ENCODE results near the gene SPATC1L.

SPATC1L gene

DNA sequence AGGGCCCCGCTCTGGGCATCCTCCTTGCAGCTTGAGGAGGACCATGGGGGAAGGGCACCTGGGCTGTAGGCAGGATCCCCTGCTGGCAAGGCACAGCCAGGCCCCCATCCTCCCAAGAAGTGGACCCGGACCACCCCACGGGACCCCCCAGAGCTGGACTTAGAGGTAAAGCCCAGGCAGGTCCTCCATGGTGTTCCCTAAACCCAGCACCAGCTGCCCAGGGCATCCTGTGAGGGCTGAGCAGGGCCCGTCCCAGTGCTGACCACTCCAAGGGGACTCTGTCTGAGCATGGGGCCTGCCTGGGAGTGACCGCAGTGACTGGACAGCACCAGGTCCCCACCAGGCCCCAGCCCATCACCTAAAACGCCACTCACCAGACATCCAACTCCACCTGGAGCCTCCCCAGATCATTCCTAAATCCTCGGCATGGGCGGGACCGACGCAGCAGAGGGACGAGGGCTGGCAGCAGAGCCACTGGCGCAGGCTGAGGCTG is 65.1 kb downstream of the SPATC1L start:
- DNase-seq (ENCODE audit: low spot score), result no peak

DNA sequence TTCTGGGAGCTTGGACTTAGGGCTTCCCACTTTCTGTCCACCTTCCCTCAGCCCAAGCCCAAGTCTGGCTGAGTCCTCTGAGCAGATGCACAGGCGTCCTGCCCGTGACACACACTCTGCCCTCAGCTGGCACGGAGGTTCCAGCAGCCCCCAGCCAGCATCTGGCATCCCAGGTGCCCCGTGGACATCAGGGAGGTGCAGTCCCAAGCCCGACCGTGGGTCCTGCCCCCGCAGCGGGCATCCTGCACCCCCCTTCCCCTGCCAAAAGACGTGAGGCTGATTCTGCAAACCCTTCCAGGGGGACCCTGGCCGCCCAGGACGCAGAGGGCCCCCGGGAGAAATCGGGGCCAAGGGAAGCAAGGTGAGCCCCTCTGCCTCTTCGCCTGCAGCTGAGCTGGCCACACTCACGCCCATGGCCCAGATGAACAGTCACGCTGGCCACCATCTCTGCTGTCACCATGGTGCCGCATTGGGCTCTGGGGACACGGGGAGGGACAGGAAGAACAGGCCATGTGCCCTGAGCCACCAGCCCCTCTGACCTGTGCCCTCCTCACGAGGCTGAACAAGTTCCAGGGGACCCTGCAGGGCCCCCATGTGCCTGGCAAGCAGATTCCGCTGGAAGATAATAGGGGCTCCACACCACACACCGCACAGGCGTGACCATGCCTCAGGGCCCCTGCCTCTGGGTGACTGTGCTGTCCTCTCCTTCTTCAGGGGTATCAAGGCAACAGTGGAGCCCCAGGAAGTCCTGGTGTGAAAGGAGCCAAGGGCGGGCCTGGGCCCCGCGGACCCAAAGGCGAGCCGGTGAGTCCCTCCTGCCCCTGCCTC is 65.7 kb downstream of the SPATC1L start:
- DNase-seq (ENCODE audit: low spot score), result no peak

DNA sequence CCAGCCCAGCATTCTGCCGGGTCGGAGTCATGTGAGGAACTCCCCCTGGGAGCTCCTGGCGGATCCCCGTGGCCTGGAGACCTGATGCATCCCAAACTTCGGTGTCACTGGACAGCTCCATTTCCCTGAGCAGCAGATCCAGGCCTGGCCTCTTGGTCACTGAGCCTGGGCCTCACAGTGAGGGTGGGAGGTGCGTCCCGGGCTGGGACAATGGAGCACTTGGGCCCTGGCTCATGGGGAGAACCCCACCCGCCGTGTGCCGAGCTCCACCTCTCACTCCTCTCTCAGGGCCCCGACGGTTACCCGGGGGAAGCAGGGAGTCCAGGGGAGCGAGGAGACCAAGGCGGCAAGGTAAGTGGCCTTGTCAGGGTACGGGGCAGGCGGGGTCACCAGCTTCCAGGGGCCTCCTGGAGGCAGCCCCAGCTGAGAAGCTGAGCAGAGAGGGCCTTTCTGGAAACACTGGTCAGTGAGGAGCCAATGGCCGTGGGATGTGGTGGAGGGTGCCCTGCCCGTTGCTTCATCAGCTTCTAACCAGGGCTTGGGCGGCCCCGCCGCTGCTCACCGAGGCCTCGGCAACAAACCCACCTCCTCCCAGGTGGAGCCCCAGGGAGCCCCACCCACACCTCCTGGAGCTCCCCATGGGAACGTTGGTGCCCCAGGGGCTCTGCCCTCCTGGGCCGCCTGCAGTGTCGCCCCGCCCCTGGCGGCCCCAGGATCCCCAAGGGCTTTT is 66.5 kb downstream of the SPATC1L start:
- no peak for DNase-seq (ENCODE audit: low spot score)

DNA sequence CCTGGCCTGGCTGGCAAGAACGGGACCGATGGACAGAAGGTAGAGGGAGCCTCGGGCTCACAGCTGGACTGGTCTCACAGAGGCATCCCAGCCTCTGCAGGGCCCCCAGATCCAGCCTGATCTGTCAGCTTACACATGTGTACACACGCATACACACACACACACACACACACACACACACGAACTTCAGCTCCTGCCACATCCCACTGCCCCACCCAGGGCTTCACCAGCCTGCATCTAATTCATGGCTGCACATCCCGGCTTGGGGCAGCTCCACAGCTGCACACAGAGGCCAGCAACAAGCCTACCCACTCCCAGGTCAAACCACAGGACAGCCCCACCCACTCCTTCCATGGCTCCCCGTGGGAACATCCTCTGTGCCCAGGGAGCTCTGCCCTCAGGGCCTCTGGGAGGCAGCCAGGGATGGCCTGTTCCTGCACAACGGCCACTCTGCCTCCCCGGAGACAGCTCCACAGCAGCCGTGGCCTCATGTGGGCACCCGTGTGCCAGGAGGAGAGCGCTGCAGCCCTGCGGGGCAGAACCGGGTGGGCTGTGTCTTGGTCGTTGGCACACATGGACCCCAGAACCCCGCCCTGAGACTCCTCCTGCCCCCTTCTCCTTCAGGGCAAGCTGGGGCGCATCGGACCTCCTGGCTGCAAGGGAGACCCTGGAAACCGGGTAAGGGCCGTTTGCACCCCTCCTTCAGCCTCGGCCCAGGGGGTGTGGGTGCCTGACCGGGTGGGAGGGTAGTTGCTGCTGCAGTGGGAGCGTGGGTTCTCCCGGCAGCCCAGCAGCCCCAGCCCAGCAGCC is 67.3 kb downstream of the SPATC1L start:
- no peak for DNase-seq (ENCODE audit: low spot score)

DNA sequence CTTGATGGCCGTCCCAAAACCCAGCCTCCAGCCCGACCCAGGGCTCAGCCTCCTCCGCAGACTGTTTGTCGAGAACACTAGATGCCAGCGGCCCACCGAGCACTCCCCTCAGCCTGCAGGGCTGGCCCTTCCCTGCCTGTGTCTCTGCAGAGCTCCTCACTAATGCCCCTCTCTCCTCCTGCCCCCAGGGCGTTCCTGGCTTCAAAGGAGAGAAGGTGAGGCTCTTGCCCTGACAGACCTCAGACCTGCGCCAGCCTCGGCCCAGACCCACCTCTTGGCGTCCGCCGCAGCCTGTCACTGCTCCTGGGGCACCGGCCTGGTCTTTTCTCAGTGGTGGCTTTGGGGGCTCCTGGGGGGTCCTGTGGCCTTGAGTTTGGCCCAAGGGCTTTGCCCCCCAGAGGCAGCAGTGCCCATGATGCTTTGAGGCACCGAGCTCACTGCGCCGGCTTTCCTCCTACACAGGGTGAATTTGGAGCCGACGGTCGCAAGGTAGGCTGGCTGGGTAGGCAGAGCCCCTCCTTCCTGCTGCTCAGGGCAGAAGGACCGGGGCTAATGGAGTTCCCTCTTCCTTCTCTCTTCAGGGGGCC is 68.0 kb downstream of the SPATC1L start:
- no peak for DNase-seq (ENCODE audit: low spot score)

DNA sequence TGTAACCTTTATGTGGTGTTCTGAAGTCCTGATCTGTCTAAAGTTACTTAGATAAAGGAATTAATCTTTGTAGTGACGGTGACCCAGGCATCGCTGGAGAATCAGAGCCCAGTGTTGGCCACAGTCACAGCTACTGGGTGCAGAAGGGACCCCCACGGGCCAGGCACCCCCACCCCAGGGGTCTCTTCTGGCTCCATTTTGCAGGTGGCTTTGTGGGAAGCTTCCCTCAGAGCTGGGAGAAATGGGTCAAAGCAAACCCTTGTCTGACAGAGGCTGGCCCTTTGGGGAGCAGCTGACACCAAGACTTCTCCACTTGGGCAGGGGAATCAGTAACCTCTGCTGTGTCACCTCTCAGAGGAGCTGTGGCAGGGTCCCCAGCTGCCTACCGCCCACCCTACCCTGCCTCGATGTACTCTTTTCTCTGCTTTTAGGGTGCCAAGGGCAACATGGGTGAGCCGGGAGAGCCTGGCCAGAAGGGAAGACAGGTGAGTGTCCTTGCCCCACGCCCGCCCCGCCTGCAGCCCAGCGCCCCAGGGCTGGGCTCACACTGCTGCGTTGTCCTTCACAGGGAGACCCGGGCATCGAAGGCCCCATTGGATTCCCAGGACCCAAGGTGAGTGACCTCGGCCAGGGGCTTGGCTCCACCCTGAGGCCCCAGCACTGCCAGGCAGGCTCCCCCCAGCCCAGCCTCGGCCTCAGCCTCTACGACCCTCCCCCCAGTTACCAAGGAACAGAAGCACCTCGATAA is 68.6 kb downstream of the SPATC1L start:
- DNase-seq (ENCODE audit: low spot score), result no peak

DNA sequence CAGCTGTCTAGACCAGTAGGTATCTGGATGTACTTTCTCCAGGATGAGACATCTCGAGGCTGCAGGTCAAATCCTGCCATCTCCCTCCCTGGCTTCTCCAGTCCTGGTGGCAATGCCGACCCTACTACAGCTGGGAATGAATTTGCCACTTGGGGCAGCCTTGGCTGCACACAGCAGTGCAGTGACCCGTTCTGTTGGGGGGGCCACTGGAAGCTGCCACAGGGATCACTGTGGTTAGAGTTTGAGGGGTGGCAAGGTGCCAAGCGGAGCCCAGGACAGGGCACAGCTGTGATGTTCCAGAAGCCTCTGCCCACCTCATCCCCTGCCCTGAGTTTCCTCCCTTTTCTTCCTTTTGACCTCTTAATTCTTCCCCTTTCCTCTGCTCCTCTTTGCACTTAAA is 69.3 kb downstream of the SPATC1L start:
- DNase-seq (ENCODE audit: low spot score), result no peak

DNA sequence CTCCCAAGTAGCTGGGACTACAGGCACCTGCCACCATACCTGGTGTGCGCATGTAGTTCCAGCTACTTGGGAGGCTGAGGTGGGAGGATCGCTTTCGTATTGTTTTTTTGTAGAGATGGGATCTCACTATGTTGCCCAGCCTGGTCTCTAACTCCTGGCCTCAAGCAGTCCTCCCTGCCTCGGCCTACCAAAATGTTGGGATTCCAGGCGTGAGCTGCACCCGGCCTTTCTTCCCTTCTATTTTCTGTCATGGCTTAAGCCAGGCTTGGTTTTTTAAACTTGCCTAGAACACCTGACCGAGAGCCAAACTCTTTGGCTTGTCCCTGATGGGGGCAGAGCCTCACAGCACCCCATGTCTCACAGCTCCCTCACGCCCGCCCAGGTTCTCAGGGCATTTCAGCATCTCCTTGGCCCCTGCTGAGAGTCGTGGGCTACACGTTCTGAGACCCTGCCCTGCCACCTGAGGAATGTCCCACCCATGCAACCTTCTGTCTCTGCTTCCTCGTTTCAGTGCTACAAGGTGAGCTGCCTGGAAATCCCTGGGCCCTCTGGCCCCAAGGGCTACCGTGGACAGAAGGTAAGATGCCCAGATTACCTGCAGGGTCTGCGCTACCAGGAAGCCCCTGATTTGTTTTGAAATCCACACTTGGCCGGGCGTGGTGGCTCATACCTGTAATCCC is 70.6 kb downstream of the SPATC1L start:
- DNase-seq (ENCODE audit: low spot score), result no peak

DNA sequence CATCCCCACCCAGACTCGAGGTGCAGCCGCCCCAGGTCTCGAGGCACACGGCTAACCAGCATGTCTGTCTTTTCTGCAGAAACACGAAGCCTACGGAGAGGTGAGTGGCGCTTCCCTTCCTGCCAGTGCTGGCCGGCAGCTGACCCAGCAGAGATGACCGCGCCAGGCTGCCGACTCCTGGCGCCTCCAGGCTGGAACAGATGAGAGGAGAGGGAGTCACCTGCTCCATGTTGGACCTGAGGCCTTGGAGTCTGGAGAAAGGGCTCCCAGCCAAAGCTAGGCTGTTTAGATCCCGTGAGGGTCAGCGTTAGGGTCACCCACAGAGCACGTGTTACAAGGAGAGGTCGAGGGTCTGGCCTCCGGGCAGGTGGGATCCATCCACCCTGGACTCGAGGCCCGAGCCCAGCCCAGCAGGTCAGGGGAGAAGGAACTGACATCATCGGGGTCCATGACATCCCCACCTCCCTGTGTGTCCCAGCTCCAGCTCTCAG is 71.5 kb downstream of the SPATC1L start:
- DNase-seq (ENCODE audit: low spot score), result no peak

DNA sequence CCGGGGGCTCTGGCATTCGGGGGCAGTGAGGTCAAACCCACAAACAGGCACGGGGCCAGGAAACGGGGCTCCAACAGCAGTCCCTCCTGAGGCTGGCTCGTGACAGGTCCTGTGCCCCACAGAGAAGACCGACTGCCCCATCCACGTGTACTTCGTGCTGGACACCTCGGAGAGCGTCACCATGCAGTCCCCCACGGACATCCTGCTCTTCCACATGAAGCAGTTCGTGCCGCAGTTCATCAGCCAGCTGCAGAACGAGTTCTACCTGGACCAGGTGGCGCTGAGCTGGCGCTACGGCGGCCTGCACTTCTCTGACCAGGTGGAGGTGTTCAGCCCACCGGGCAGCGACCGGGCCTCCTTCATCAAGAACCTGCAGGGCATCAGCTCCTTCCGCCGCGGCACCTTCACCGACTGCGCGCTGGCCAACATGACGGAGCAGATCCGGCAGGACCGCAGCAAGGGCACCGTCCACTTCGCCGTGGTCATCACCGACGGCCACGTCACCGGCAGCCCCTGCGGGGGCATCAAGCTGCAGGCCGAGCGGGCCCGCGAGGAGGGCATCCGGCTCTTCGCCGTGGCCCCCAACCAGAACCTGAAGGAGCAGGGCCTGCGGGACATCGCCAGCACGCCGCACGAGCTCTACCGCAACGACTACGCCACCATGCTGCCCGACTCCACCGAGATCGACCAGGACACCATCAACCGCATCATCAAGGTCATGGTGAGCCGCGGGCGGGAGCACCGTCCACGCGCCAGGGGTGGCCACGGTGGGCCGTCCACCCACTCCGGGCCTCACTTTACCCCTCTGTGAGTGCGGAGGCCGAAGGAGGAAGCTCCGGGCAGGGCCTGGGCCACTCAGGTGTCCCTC is 72.2 kb downstream of the SPATC1L start:
- DNase-seq (ENCODE audit: low spot score), result no peak

DNA sequence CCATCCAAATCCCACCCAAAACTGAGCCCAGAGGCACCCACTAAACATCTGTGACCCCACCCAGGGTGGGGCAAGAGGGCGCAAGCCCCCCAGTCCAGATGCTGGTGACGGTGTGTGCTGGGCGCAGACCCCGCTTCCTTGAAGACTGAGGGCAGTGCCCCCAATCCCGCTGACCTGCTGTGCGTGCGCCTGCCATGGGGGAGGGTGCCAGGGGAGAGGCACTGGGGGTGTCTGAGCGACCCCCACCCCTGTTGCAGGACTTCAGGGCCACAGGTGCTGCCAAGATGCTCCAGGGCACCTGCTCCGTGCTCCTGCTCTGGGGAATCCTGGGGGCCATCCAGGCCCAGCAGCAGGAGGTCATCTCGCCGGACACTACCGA is 73.1 kb downstream of the SPATC1L start:
- no peak for DNase-seq (ENCODE audit: low spot score)

Measured in RKO (cell line).